Hepatocyte (in vitro differentiated cells): ENCODE measurements around the gene IRF4.

Experiments used
- CTCF ChIP-seq: fragments of 200-600 bp; sonication (generic); IDR thresholded peaks from 2 replicates; pipeline ENCODE4 v1.5.1; 2016; ENCODE audit warnings: antibody characterized with exemption, mild to moderate bottlenecking; ENCODE audit not compliant: poor library complexity
- EZH2 ChIP-seq: fragments of 200-600 bp; sonication (generic); IDR thresholded peaks from 2 replicates; pipeline ENCODE4 v1.6.1; 2016; ENCODE audit warnings: antibody characterized with exemption, mild to moderate bottlenecking, borderline replicate concordance

GRCh38 chr6:344816-345340, 46.7 kb upstream of the IRF4 start:
- TF ChIP-seq CTCF (no peak), EZH2 (no peak)
